K562 (cell line): ENCODE measurements around the gene LRRK2. TPM values are rescaled to one million over a fixed set of nuclear protein-coding genes. Genes with fewer than 3 reads are reported as not detected.

Experiments
- ATAC-seq: fragments of 200-7000 bp; cut with Tn5 transposase; 3 replicates; pipeline ENCODE4 v1.9.1; 2020; ENCODE audit warnings: moderate library complexity
- BruUV-seq: library from RNA; stranded (reverse); fragments of 400-500 nt; replicated peaks from 2 replicates; lab custom pipeline; 2021; lab: Mats Ljungman, UMichigan
- CTCF ChIA-PET: fragments of 300-600 bp; formaldehyde crosslinking; extraction: SDS; loops from one replicate; lab custom pipeline; 2021; ENCODE audit warnings: low intra/inter-chr PET ratio; lab: Yijun Ruan, JAX
- POLR2A ChIA-PET: fragments of 300-600, 350-650 bp; sonication (Branson Sonifier 250); formaldehyde crosslinking; extraction: SDS; loops from one replicate; lab custom pipeline; 2021; ENCODE audit warnings: antibody characterized with exemption, inconsistent platforms; lab: Yijun Ruan, JAX
- DNase-seq, 4 experiments: peaks; one replicate each; pipeline versions ENCODE4 v3.0.0 to v3.0.0-alpha.2; 2011 to 2018; ENCODE audit warnings: low spot score in 3 of 4, mixed read lengths in 3 of 4; ENCODE audit errors: extremely low read depth in 1 of 4
- FAIRE-seq: peaks from 2 replicates; lab custom pipeline; 2011; peaks lifted over from hg19 to GRCh38; lab: Jason Lieb, UNC
- H2AFZ ChIP-seq: 2 replicates; pipeline ENCODE4 v1.6.0; 2011; ENCODE audit warnings: low read depth, low read length, control low read depth, inconsistent platforms
- H3K27ac ChIP-seq: fragments of 200-600 bp; 3 replicates; pipeline ENCODE4 v1.8.0; 2011; ENCODE audit warnings: low read depth, mild to moderate bottlenecking, control low read depth, inconsistent platforms, low read length, moderate library complexity, mixed read lengths; ENCODE audit errors: extremely low read depth
- H3K27me3 ChIP-seq, 2 experiments: fragments of 300-600 bp in 1 of 2; 2 replicates in 1 of 2; 3 replicates in 1 of 2; pipeline versions ENCODE4 v1.6.0 to v1.8.0; 2011; ENCODE audit warnings: inconsistent platforms in 2 of 2, low read length in 2 of 2, mild to moderate bottlenecking in 1 of 2, mixed read lengths in 1 of 2, moderate library complexity in 1 of 2; ENCODE audit not compliant: control insufficient read depth in 2 of 2, insufficient read depth in 2 of 2
- H3K36me3 ChIP-seq: fragments of 300-600 bp; 3 replicates; pipeline ENCODE4 v1.8.0; 2011; ENCODE audit warnings: mild to moderate bottlenecking, low read length, inconsistent platforms; ENCODE audit not compliant: control insufficient read depth, insufficient read depth
- H3K4me1 ChIP-seq, 2 experiments: fragments of 200-600 bp in 1 of 2; replicated peaks in 1 of 2; 2 replicates in 1 of 2; 3 replicates in 1 of 2; pipeline versions ENCODE4 v1.5.1 to v1.8.0; 2011; ENCODE audit warnings: inconsistent platforms in 2 of 2, low read length in 2 of 2, mild to moderate bottlenecking in 1 of 2, mixed read lengths in 1 of 2, moderate library complexity in 1 of 2; ENCODE audit not compliant: control insufficient read depth in 2 of 2, insufficient read depth in 2 of 2
- H3K4me2 ChIP-seq: 2 replicates; pipeline ENCODE4 v1.6.1; 2011; ENCODE audit warnings: low read length, control low read depth, inconsistent platforms, mixed read lengths; ENCODE audit not compliant: insufficient read depth
- H3K4me3 ChIP-seq: fragments of 200-600 bp; sonication (generic), shearing (Covaris generic); 2 replicates; pipeline ENCODE4 v1.5.1; 2016; ENCODE audit warnings: control low read depth, inconsistent platforms
- H3K79me2 ChIP-seq: fragments of 200-600 bp; 3 replicates; pipeline ENCODE4 v1.8.0; 2011; ENCODE audit warnings: low read length, inconsistent platforms; ENCODE audit not compliant: control insufficient read depth, insufficient read depth
- H3K9ac ChIP-seq, 2 experiments: 2 replicates each; pipeline versions ENCODE4 v1.6.0 to v1.6.1; 2011; ENCODE audit warnings: low read depth in 2 of 2, low read length in 2 of 2, control low read depth in 1 of 2, inconsistent platforms in 1 of 2, mild to moderate bottlenecking in 1 of 2, mixed read lengths in 1 of 2; ENCODE audit not compliant: insufficient read depth in 1 of 2
- H3K9me1 ChIP-seq: one replicate; pipeline ENCODE4 v1.6.0; 2011; ENCODE audit warnings: inconsistent platforms, mild to moderate bottlenecking, low read length, moderate library complexity; ENCODE audit not compliant: control insufficient read depth, insufficient read depth
- H3K9me3 ChIP-seq: replicated peaks from 2 replicates; pipeline ENCODE4 v1.5.1; 2011; ENCODE audit warnings: low read depth, low read length, inconsistent platforms; ENCODE audit not compliant: control insufficient read depth, insufficient read depth
- H4K20me1 ChIP-seq: replicated peaks from 2 replicates; pipeline ENCODE4 v1.6.1; 2011; ENCODE audit warnings: low read length, inconsistent platforms, mixed read lengths; ENCODE audit not compliant: control insufficient read depth, insufficient read depth
- DDX20 ChIP-seq: fragments of 450-650 bp; IDR thresholded peaks from 2 replicates; pipeline ENCODE4 v1.6.1; 2016; ENCODE audit warnings: missing genetic modification characterization, low read depth, mild to moderate bottlenecking, missing compliant biosample characterization, moderate library complexity
- DIDO1 ChIP-seq: fragments of 450-650 bp; IDR thresholded peaks from 2 replicates; pipeline ENCODE4 v1.6.1; 2016; ENCODE audit warnings: low read depth, missing biosample characterization, missing genetic modification characterization
- ESRRA ChIP-seq: fragments of 450-650 bp; IDR thresholded peaks from 2 replicates; pipeline ENCODE4 v1.6.1; 2014; ENCODE audit warnings: low read depth, mild to moderate bottlenecking, moderate library complexity, borderline replicate concordance
- EZH2 ChIP-seq: IDR thresholded peaks from 2 replicates; pipeline ENCODE4 v1.6.1; 2012; ENCODE audit warnings: low read depth, mild to moderate bottlenecking, inconsistent platforms, low read length, borderline replicate concordance
- MAFK ChIP-seq: IDR thresholded peaks from 2 replicates; pipeline ENCODE4 v1.6.1; 2011; ENCODE audit warnings: low read length, improper control_type of control experiment
- MCM7 ChIP-seq, 2 experiments: fragments of 450-650 bp; IDR thresholded peaks; 2 replicates each; pipeline ENCODE4 v1.6.1; 2016 to 2018
- NFE2L1 ChIP-seq: fragments of 450-650 bp; IDR thresholded peaks from 2 replicates; pipeline ENCODE4 v1.6.1; 2016; ENCODE audit warnings: missing genetic modification characterization, low read depth, mild to moderate bottlenecking, missing compliant biosample characterization, moderate library complexity, borderline replicate concordance
- NFXL1 ChIP-seq: fragments of 450-650 bp; formaldehyde crosslinking; IDR thresholded peaks from 2 replicates; pipeline ENCODE4 v1.4.0; 2021; ENCODE audit warnings: mild to moderate bottlenecking
- PHTF2 ChIP-seq: fragments of 250-450 bp; sonication (Bioruptor Pico); IDR thresholded peaks from 2 replicates; pipeline ENCODE4 v1.5.0; 2021; ENCODE audit warnings: mild to moderate bottlenecking
- RBFOX2 ChIP-seq: fragments of 200-400 bp; formaldehyde crosslinking; IDR thresholded peaks from 2 replicates; pipeline ENCODE4 v1.6.1; 2017; ENCODE audit warnings: low read depth, mild to moderate bottlenecking, low read length, moderate library complexity
- SMARCB1 ChIP-seq: IDR thresholded peaks from 2 replicates; pipeline ENCODE4 v1.6.1; 2011; ENCODE audit warnings: improper control_type of control experiment, low read depth; ENCODE audit not compliant: insufficient read length
- ZFX ChIP-seq: sonication (generic); formaldehyde crosslinking; IDR thresholded peaks from 2 replicates; pipeline ENCODE4 v1.8.0; 2022; ENCODE audit warnings: mild to moderate bottlenecking, missing genetic modification reagents, moderate library complexity
- ZNF444 ChIP-seq: fragments of 250-450 bp; sonication (Bioruptor Pico); IDR thresholded peaks from 2 replicates; pipeline ENCODE4 v1.4.0; 2020; ENCODE audit warnings: mild to moderate bottlenecking, moderate library complexity
- WGBS: fragments of 100-300 bp; shearing (Covaris generic); methylation state at CpG from one replicate; pipeline ENCODE4 v1.1.6; 2016; ENCODE audit warnings: low coverage, mixed read lengths; ENCODE audit not compliant: insufficient coverage; ENCODE audit errors: missing lambda C conversion rate; 5-methylcytosine and 5-hydroxymethylcytosine counted together
- in situ Hi-C: fragments of 300-500 bp; cut with MboI; formaldehyde crosslinking; loops from 4 replicates; pipeline ENCODE4 v1.15.0; 2018; ENCODE audit warnings: inconsistent platforms, mixed read lengths
- intact Hi-C: fragments of 100-400 bp; cut with micrococcal nuclease; formaldehyde crosslinking; loops from 2 replicates; pipeline ENCODE4 v1.14.2; 2022
- polyA plus RNA-seq, 8 experiments: library from polyadenylated mRNA; depleted of rRNA in 4 of 8; stranded (reverse) in 5 of 8; unstranded in 3 of 8; fragments of >200 nt; fragmentation: Nextera tagmentation in 2 of 8; fragmentation: Illumina TruSeq in 1 of 8; extraction: Ambion mirVana in 2 of 8; extraction: Trizol in 1 of 8; gene quantifications; 2 replicates each; pipeline versions ENCODE4 v1.2.1 to v1.2.3, GENCODE V29; 2011 to 2014; ENCODE audit warnings: inconsistent platforms in 1 of 8, missing spikeins in 1 of 8
- total RNA-seq, 7 experiments: library from RNA; depleted of rRNA in 6 of 7; stranded (reverse); fragments of >200 nt in 6 of 7; fragmentation: Illumina TruSeq in 2 of 7; extraction: Trizol in 2 of 7; gene quantifications; 2 replicates each; pipeline versions ENCODE4 v1.2.1 to v1.2.3, GENCODE V29; 2011 to 2021; ENCODE audit warnings: low replicate concordance in 1 of 7
- TF ChIP-seq, protein P1 (sequence below): fragments of 450-650 bp; IDR thresholded peaks from 2 replicates; pipeline ENCODE4 v1.7.1; 2018; ENCODE audit warnings: mild to moderate bottlenecking, low read depth; ENCODE audit not compliant: partially characterized antibody

LRRK2 gene
- total and polyA plus RNA-seq, 9 of the 15 experiments (the other 6 are each of a cell fraction or from before 2014, with no cell fraction given) = 0.03 to 0.89 (median 0.31) TPM

DNA sequence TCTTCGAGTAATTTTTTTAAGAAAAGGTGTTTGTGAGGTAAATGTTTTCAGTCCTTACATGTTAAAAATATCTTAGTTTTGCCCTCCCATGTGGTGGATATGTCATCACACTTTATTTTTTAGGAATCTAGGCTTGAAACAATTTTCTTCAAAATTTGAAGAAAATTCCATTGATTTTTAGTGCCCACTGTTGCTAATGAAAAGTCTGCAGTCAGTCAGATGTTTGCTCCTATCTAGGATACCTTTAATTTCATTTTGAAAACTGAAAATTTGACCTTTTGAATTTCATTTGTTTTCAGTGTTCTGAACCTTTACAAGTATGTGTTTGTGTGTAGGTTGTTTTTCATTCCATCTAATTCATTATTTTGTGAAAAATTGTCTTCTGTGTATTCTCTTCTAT is 105.4 kb downstream of the LRRK2 start:
- intact Hi-C loops (no loop called here), in situ Hi-C loops (no loop called here)
- no peak for DNase-seq
- H2AFZ ChIP-seq = no peak overlapping the region
- no peak for ATAC-seq
- BruUV-seq = no TSS peak
- no peak for TF ChIP-seq ESRRA
- no peak for TF ChIP-seq ZFX
- TF ChIP-seq MCM7 (IDR thresholded peaks at IDR 0.05) = no peak
- TF ChIP-seq EZH2 = no peak
- no peak for TF ChIP-seq NFXL1 (CRISPR knock-in tag)
- TF ChIP-seq DIDO1 = no peak
- TF ChIP-seq, protein P1, sequence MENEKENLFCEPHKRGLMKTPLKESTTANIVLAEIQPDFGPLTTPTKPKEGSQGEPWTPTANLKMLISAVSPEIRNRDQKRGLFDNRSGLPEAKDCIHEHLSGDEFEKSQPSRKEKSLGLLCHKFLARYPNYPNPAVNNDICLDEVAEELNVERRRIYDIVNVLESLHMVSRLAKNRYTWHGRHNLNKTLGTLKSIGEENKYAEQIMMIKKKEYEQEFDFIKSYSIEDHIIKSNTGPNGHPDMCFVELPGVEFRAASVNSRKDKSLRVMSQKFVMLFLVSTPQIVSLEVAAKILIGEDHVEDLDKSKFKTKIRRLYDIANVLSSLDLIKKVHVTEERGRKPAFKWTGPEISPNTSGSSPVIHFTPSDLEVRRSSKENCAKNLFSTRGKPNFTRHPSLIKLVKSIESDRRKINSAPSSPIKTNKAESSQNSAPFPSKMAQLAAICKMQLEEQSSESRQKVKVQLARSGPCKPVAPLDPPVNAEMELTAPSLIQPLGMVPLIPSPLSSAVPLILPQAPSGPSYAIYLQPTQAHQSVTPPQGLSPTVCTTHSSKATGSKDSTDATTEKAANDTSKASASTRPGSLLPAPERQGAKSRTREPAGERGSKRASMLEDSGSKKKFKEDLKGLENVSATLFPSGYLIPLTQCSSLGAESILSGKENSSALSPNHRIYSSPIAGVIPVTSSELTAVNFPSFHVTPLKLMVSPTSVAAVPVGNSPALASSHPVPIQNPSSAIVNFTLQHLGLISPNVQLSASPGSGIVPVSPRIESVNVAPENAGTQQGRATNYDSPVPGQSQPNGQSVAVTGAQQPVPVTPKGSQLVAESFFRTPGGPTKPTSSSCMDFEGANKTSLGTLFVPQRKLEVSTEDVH = no peak
- TF ChIP-seq PHTF2 (CRISPR knock-in tag) = no peak
- no peak for TF ChIP-seq ZNF444 (CRISPR knock-in tag)
- no peak for TF ChIP-seq MAFK
- no peak for TF ChIP-seq DDX20 (tag)
- no peak for TF ChIP-seq RBFOX2
- no peak for TF ChIP-seq SMARCB1
- TF ChIP-seq NFE2L1 (tag) = no peak
- no peaks in the 10 kb centered on the region for H4K20me1 ChIP-seq
- no peaks in the 10 kb centered on the region for H3K9me3 ChIP-seq
- CTCF ChIA-PET = no interaction called here
- H3K4me2 ChIP-seq = no peak overlapping the region
- no peak overlapping the region for H3K27ac ChIP-seq
- H3K27me3 ChIP-seq = no peaks in the 10 kb centered on the region
- no peak overlapping the region for H3K4me3 ChIP-seq
- POLR2A ChIA-PET = no interaction called here
- no peak overlapping the region for H3K9ac ChIP-seq
- no peaks in the 10 kb centered on the region for H3K36me3 ChIP-seq
- no peaks in the 10 kb centered on the region for H3K79me2 ChIP-seq
- FAIRE-seq = no peak
- H3K9me1 ChIP-seq = no peaks in the 10 kb centered on the region
- no peaks in the 10 kb centered on the region for H3K4me1 ChIP-seq
- WGBS = 0% methylated on average over 1 of the region's 1 CpG
